ENCODE data around the gene RBFOX2. TPM values are rescaled to one million over a fixed set of nuclear protein-coding genes. Genes with fewer than 3 reads are reported as not detected.

The RBFOX2 gene
- total and polyA plus RNA-seq, 4 donors, result 139 to 178 (median 153) TPM

DNA sequence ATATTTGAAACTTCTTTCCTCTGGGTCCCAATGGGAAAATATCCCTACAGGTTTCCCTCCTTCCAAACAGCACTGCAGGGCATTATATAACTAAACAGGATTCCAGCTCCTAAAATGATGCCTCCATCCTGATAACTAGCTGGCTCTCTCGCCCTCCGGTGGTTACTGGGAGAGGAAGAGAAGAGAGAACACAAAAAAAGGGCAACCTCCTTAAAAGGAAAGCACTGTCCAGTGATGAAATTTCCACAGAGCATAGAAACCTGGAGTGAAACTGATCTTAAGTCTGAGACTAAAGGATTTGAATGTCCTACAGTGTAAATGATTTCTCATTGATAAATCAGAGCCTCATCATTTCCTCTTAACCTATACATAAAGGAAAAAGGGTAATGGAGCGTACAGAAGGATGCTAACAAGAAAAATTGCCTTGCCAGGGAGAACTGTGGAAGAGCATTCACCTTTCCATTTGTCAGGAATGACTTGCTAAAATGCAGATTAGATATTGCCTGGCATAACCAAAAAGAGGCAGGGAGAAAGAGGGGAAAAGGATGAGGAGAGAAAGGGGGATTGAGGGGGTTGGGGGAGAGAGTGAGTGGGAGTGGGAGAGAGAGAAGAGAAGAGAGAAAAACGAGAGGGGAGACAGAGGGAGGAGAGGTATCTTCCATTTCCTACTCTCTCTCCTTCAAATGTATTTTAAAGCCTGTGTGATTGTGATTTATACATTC, 189.6 kb downstream of the RBFOX2 start:
- DNase-seq (ENCODE audit: low read depth in 4 of 6, low spot score in 6 of 6), result peak in 3 of 6 donors; percentile 38 to 92 (median 82)
- Histone ChIP-seq H3K4me3 (ENCODE audit: low read depth, low read length) (peak overlapping the region; percentile 61), H3K9me3 (ENCODE audit: control insufficient read depth, insufficient read depth, low read length) (no peaks in the 10 kb centered on the region)

GRCh38 chr22:35837101-35837727, 191.4 kb downstream of the RBFOX2 start:
- no peaks in the 10 kb centered on the region for H3K36me3 ChIP-seq (ENCODE audit: control insufficient read depth, insufficient read depth, low read length)
- H3K27me3 ChIP-seq (ENCODE audit: control insufficient read depth, insufficient read depth, low read length), result no peaks in the 10 kb centered on the region
- no peaks in the 10 kb centered on the region for H3K9me3 ChIP-seq (ENCODE audit: control insufficient read depth, insufficient read depth, low read length)
- no peak overlapping the region for H3K27ac ChIP-seq (ENCODE audit: low read depth, low read length)
- peak in 1 of 6 donors; percentile 58 for DNase-seq (ENCODE audit: low read depth in 4 of 6, low spot score in 6 of 6)
- no peaks in the 10 kb centered on the region for H3K4me1 ChIP-seq (ENCODE audit: control insufficient read depth, insufficient read depth, low read length)
- WGBS (ENCODE audit: insufficient coverage), result 67% methylated on average over 1 of the region's 5 CpGs
- H3K4me3 ChIP-seq (ENCODE audit: low read depth, low read length), result peak overlapping the region; percentile 40

More for the DNA sequence above, 189.6 kb downstream of the RBFOX2 start:
- H3K36me3 ChIP-seq (ENCODE audit: control insufficient read depth, insufficient read depth, low read length), result no peaks in the 10 kb centered on the region
- H3K4me1 ChIP-seq (ENCODE audit: control insufficient read depth, insufficient read depth, low read length), result no peaks in the 10 kb centered on the region
- WGBS (ENCODE audit: insufficient coverage), result 14% methylated on average over 1 of the region's 4 CpGs
- H3K27ac ChIP-seq (ENCODE audit: low read depth, low read length), result peak overlapping the region; percentile 83
- H3K27me3 ChIP-seq (ENCODE audit: control insufficient read depth, insufficient read depth, low read length), result no peaks in the 10 kb centered on the region

DNA sequence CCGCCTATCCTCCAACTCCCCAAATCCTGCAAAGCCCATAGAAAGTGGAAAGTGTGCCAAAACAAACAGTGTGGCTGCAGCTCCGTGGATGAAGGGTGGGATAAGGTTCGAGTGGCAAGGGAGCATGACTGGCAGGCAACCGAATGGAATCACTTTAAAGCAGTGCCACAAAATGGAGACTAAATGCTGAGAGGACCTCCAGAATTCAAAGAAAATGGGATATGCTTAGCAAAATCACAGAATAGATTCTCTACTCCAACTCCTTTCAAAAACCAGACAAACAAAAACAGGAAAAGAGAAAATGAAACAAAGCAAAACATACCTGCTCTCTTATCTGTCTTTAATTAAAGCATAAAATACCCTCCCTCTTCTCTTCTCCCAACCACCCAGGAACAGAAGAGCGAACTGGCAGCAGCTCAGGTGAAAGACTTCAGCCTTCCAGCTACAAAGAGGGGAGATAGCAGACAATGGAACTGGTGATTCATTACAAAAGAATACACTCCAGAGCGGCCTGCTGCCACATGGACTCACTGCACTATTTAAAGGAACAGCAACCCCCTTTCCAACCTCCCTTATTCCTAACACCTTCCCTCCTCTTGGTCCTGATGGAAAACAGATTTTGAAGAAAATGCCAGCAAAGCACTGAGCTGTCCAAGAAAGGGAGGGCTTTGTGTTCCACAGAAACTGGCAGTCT, 192.5 kb downstream of the RBFOX2 start:
- WGBS (ENCODE audit: insufficient coverage), result 0% methylated on average over 2 of the region's 6 CpGs
- Histone ChIP-seq H3K4me3 (ENCODE audit: low read depth, low read length) (peak overlapping the region; percentile 40), H3K9me3 (ENCODE audit: control insufficient read depth, insufficient read depth, low read length) (no peaks in the 10 kb centered on the region), H3K27me3 (ENCODE audit: control insufficient read depth, insufficient read depth, low read length) (no peaks in the 10 kb centered on the region), H3K27ac (ENCODE audit: low read depth, low read length) (peak overlapping the region; percentile 78), H3K4me1 (ENCODE audit: control insufficient read depth, insufficient read depth, low read length) (no peaks in the 10 kb centered on the region), H3K36me3 (ENCODE audit: control insufficient read depth, insufficient read depth, low read length) (no peaks in the 10 kb centered on the region)
- DNase-seq (ENCODE audit: low read depth in 4 of 6, low spot score in 6 of 6), result peak in 4 of 6 donors; percentile 33 to 88 (median 63)

- Histone ChIP-seq H3K4me3 (ENCODE audit: low read depth, low read length) (peak overlapping the region; percentile 40), H3K27ac (ENCODE audit: low read depth, low read length) (peak overlapping the region; percentile 78), H3K9me3 (ENCODE audit: control insufficient read depth, insufficient read depth, low read length) (no peaks in the 10 kb centered on the region), H3K36me3 (ENCODE audit: control insufficient read depth, insufficient read depth, low read length) (no peaks in the 10 kb centered on the region), H3K4me1 (ENCODE audit: control insufficient read depth, insufficient read depth, low read length) (no peaks in the 10 kb centered on the region), H3K27me3 (ENCODE audit: control insufficient read depth, insufficient read depth, low read length) (no peaks in the 10 kb centered on the region)
- DNase-seq (ENCODE audit: low read depth in 4 of 6, low spot score in 6 of 6), result no peak
- no CpG with 5 or more reads among the region's 3 CpGs for WGBS (ENCODE audit: insufficient coverage)
Measured at GRCh38 chr22:35835267-35835997, 193.2 kb downstream of the RBFOX2 start.

- H3K9me3 ChIP-seq (ENCODE audit: control insufficient read depth, insufficient read depth, low read length), result no peaks in the 10 kb centered on the region
- H3K27me3 ChIP-seq (ENCODE audit: control insufficient read depth, insufficient read depth, low read length), result no peaks in the 10 kb centered on the region
- no peaks in the 10 kb centered on the region for H3K36me3 ChIP-seq (ENCODE audit: control insufficient read depth, insufficient read depth, low read length)
- no peak for DNase-seq (ENCODE audit: low read depth in 4 of 6, low spot score in 6 of 6)
- no peak overlapping the region for H3K4me3 ChIP-seq (ENCODE audit: low read depth, low read length)
- no CpG with 5 or more reads among the region's 3 CpGs for WGBS (ENCODE audit: insufficient coverage)
- H3K27ac ChIP-seq (ENCODE audit: low read depth, low read length), result no peak overlapping the region
- H3K4me1 ChIP-seq (ENCODE audit: control insufficient read depth, insufficient read depth, low read length), result no peaks in the 10 kb centered on the region
Measured at GRCh38 chr22:35834061-35834460, 194.6 kb downstream of the RBFOX2 start.

DNA sequence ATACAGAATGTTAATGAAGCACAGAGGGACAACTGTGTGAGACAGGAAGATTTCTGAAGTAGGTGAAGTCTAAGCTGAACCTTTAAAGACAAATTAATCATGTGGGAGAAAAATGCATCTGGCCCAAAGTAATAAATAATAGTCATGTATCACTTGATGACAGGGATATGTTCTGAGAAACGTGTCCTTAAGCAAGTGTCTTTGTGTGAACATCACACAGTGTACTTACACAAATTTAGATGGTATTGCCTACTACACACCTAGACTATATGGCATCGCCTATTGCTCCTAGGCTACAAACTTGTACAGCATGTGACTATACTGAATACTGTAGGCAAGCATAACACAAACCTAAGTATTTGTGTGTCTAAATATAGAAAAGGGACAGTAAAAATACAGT, 198.3 kb downstream of the RBFOX2 start:
- Histone ChIP-seq H3K4me1 (ENCODE audit: control insufficient read depth, insufficient read depth, low read length) (no peaks in the 10 kb centered on the region), H3K9me3 (ENCODE audit: control insufficient read depth, insufficient read depth, low read length) (no peaks in the 10 kb centered on the region), H3K27me3 (ENCODE audit: control insufficient read depth, insufficient read depth, low read length) (no peaks in the 10 kb centered on the region), H3K27ac (ENCODE audit: low read depth, low read length) (no peak overlapping the region), H3K36me3 (ENCODE audit: control insufficient read depth, insufficient read depth, low read length) (no peaks in the 10 kb centered on the region), H3K4me3 (ENCODE audit: low read depth, low read length) (no peak overlapping the region)
- WGBS (ENCODE audit: insufficient coverage), result no CpG with 5 or more reads among the region's 2 CpGs
- DNase-seq (ENCODE audit: low read depth in 4 of 6, low spot score in 6 of 6), result no peak

- no CpG with 5 or more reads among the region's 2 CpGs for WGBS (ENCODE audit: insufficient coverage)
Measured at GRCh38 chr22:35824256-35824655, 204.4 kb downstream of the RBFOX2 start.

GRCh38 chr22:35821654-35822053, 207.0 kb downstream of the RBFOX2 start:
- no peaks in the 10 kb centered on the region for H3K4me1 ChIP-seq (ENCODE audit: control insufficient read depth, insufficient read depth, low read length)
- H3K27me3 ChIP-seq (ENCODE audit: control insufficient read depth, insufficient read depth, low read length), result no peaks in the 10 kb centered on the region
- no peaks in the 10 kb centered on the region for H3K36me3 ChIP-seq (ENCODE audit: control insufficient read depth, insufficient read depth, low read length)
- DNase-seq (ENCODE audit: low read depth in 4 of 6, low spot score in 6 of 6), result no peak
- no CpG with 5 or more reads among the region's 1 CpG for WGBS (ENCODE audit: insufficient coverage)
- no peaks in the 10 kb centered on the region for H3K9me3 ChIP-seq (ENCODE audit: control insufficient read depth, insufficient read depth, low read length)
- H3K27ac ChIP-seq (ENCODE audit: low read depth, low read length), result no peak overlapping the region
- no peak overlapping the region for H3K4me3 ChIP-seq (ENCODE audit: low read depth, low read length)

More at GRCh38 chr22:35824256-35824655, 204.4 kb downstream of the RBFOX2 start:
- no peak overlapping the region for H3K27ac ChIP-seq (ENCODE audit: low read depth, low read length)
- no peak overlapping the region for H3K4me3 ChIP-seq (ENCODE audit: low read depth, low read length)
- no peaks in the 10 kb centered on the region for H3K4me1 ChIP-seq (ENCODE audit: control insufficient read depth, insufficient read depth, low read length)
- H3K9me3 ChIP-seq (ENCODE audit: control insufficient read depth, insufficient read depth, low read length), result no peaks in the 10 kb centered on the region
- H3K36me3 ChIP-seq (ENCODE audit: control insufficient read depth, insufficient read depth, low read length), result no peaks in the 10 kb centered on the region
- no peaks in the 10 kb centered on the region for H3K27me3 ChIP-seq (ENCODE audit: control insufficient read depth, insufficient read depth, low read length)
- DNase-seq (ENCODE audit: low read depth in 4 of 6, low spot score in 6 of 6), result no peak

DNA sequence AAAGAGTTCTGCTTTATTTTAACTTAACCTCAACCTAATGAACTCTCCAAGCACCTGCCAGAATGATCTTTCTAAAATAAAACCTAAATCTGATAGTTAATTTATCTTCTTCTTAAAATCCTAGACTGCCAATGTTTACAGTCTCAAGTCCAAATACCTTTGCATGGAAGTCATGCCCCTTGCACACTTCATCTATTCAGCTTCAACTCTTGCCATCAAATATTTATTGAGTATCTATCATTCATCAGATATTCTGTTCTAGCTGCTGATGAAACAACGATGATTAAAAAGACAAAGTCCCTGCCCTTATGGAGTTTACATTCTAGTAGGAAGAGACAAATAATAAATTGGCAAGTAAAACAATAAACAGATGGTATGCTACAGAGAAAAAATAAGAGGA, 209.2 kb downstream of the RBFOX2 start:
- H3K27me3 ChIP-seq (ENCODE audit: control insufficient read depth, insufficient read depth, low read length), result no peaks in the 10 kb centered on the region

More for the DNA sequence above, 209.2 kb downstream of the RBFOX2 start:
- WGBS (ENCODE audit: insufficient coverage), result no CpG with 5 or more reads among the region's 1 CpG
- Histone ChIP-seq H3K4me1 (ENCODE audit: control insufficient read depth, insufficient read depth, low read length) (no peaks in the 10 kb centered on the region), H3K27ac (ENCODE audit: low read depth, low read length) (no peak overlapping the region), H3K9me3 (ENCODE audit: control insufficient read depth, insufficient read depth, low read length) (no peaks in the 10 kb centered on the region), H3K36me3 (ENCODE audit: control insufficient read depth, insufficient read depth, low read length) (no peaks in the 10 kb centered on the region), H3K4me3 (ENCODE audit: low read depth, low read length) (no peak overlapping the region)
- DNase-seq (ENCODE audit: low read depth in 4 of 6, low spot score in 6 of 6), result no peak
